H9 (cell line): ENCODE data around the gene IGLL5. TPM values are rescaled to one million over a fixed set of nuclear protein-coding genes. Genes with fewer than 3 reads are reported as not detected.

Source experiments
- DNase-seq: peaks from one replicate; pipeline ENCODE4 v3.0.0-alpha.2; 2017
- H2AFZ ChIP-seq: one replicate; pipeline ENCODE4 v1.6.1; 2013; ENCODE audit warnings: mild to moderate bottlenecking, low read length, control low read depth, moderate library complexity
- H2AK5ac ChIP-seq: 2 replicates; pipeline ENCODE4 v1.6.1; 2013; ENCODE audit warnings: low read length, control low read depth, mixed read lengths; ENCODE audit not compliant: insufficient read length
- H2BK120ac ChIP-seq: one replicate; pipeline ENCODE4 v1.6.1; 2013; ENCODE audit warnings: low read depth, mild to moderate bottlenecking, low read length, control low read depth, inconsistent platforms; ENCODE audit not compliant: poor library complexity, severe bottlenecking
- H2BK12ac ChIP-seq: 2 replicates; pipeline ENCODE4 v1.6.1; 2013; ENCODE audit warnings: low read length, control low read depth, mixed read lengths, low read depth; ENCODE audit not compliant: insufficient read length
- H2BK15ac ChIP-seq: 2 replicates; pipeline ENCODE4 v1.6.1; 2013; ENCODE audit warnings: low read depth, low read length, control low read depth
- H2BK20ac ChIP-seq: one replicate; pipeline ENCODE4 v1.6.1; 2013; ENCODE audit warnings: low read depth, mild to moderate bottlenecking, low read length, control low read depth, inconsistent platforms; ENCODE audit not compliant: poor library complexity, severe bottlenecking
- H2BK5ac ChIP-seq: 2 replicates; pipeline ENCODE4 v1.6.1; 2013; ENCODE audit warnings: low read length, control low read depth, mixed read lengths; ENCODE audit not compliant: insufficient read length
- H3K14ac ChIP-seq: 2 replicates; pipeline ENCODE4 v1.6.1; 2013; ENCODE audit warnings: low read length, control low read depth; ENCODE audit not compliant: insufficient read depth
- H3K18ac ChIP-seq: 2 replicates; pipeline ENCODE4 v1.6.1; 2013; ENCODE audit warnings: low read depth, mild to moderate bottlenecking, mixed read lengths, low read length, control low read depth; ENCODE audit not compliant: insufficient read length
- H3K23ac ChIP-seq: 2 replicates; pipeline ENCODE4 v1.6.1; 2013; ENCODE audit warnings: low read length, control low read depth, mixed read lengths, low read depth; ENCODE audit not compliant: insufficient read length
- H3K23me2 ChIP-seq: 2 replicates; pipeline ENCODE4 v1.6.1; 2013; ENCODE audit warnings: low read depth, mild to moderate bottlenecking, mixed read lengths, low read length, control low read depth; ENCODE audit not compliant: insufficient read length, poor library complexity, severe bottlenecking
- H3K27ac ChIP-seq: 2 replicates; pipeline ENCODE4 v1.5.1; 2013; ENCODE audit warnings: low read length, control low read depth, mixed read lengths, low read depth; ENCODE audit not compliant: insufficient read length
- H3K27me3 ChIP-seq: 2 replicates; pipeline ENCODE4 v1.6.1; 2013; ENCODE audit warnings: low read length, control low read depth, inconsistent platforms; ENCODE audit not compliant: insufficient read depth
- H3K4ac ChIP-seq: 2 replicates; pipeline ENCODE4 v1.6.1; 2013; ENCODE audit warnings: low read depth, mild to moderate bottlenecking, control low read depth, inconsistent platforms, low read length, moderate library complexity
- H3K4me1 ChIP-seq: 2 replicates; pipeline ENCODE4 v1.6.1; 2013; ENCODE audit warnings: low read length, control low read depth, inconsistent platforms; ENCODE audit not compliant: insufficient read depth
- H3K4me2 ChIP-seq: 2 replicates; pipeline ENCODE4 v1.6.1; 2013; ENCODE audit warnings: low read length, control low read depth, mixed read lengths; ENCODE audit not compliant: insufficient read length, insufficient read depth
- H3K56ac ChIP-seq: 2 replicates; pipeline ENCODE4 v1.6.1; 2013; ENCODE audit warnings: low read depth, mild to moderate bottlenecking, mixed read lengths, low read length, control low read depth; ENCODE audit not compliant: insufficient read length
- H3K79me1 ChIP-seq: 2 replicates; pipeline ENCODE4 v1.6.1; 2013; ENCODE audit warnings: low read depth, mild to moderate bottlenecking, moderate library complexity, low read length, control low read depth, inconsistent platforms; ENCODE audit not compliant: insufficient read depth, poor library complexity, severe bottlenecking
- H3K79me2 ChIP-seq: 2 replicates; pipeline ENCODE4 v1.6.1; 2013; ENCODE audit warnings: low read length, control low read depth, inconsistent platforms; ENCODE audit not compliant: insufficient read depth
- H3K9ac ChIP-seq: 2 replicates; pipeline ENCODE4 v1.6.1; 2013; ENCODE audit warnings: low read length, control low read depth, mixed read lengths; ENCODE audit not compliant: insufficient read length; ENCODE audit errors: extremely low read depth
- H3K9me3 ChIP-seq: one replicate; pipeline ENCODE4 v1.6.1; 2013; ENCODE audit warnings: low read depth, low read length, inconsistent platforms; ENCODE audit not compliant: control insufficient read depth
- H3T11ph ChIP-seq: one replicate; pipeline ENCODE4 v1.6.1; 2013; ENCODE audit warnings: mild to moderate bottlenecking, low read length, control low read depth, inconsistent platforms
- H4K20me1 ChIP-seq: one replicate; pipeline ENCODE4 v1.6.1; 2013; ENCODE audit not compliant: control insufficient read depth, insufficient read length, insufficient read depth
- H4K5ac ChIP-seq: 2 replicates; pipeline ENCODE4 v1.6.1; 2013; ENCODE audit warnings: low read depth, mild to moderate bottlenecking, mixed read lengths, low read length, control low read depth; ENCODE audit not compliant: insufficient read length
- H4K8ac ChIP-seq: replicated peaks from 2 replicates; pipeline ENCODE4 v1.6.1; 2013; ENCODE audit warnings: low read length, control low read depth, mixed read lengths, low read depth; ENCODE audit not compliant: insufficient read length
- H4K91ac ChIP-seq: 2 replicates; pipeline ENCODE4 v1.6.1; 2013; ENCODE audit warnings: low read depth, mild to moderate bottlenecking, moderate library complexity, mixed read lengths, low read length, control low read depth; ENCODE audit not compliant: insufficient read length
- H3K27ac Mint-ChIP-seq, 3 experiments: 2 replicates in 2 of 3; 3 replicates in 1 of 3; pipeline ENCODE4 v1.8.0; 2020 to 2021; ENCODE audit warnings: mixed read lengths in 3 of 3, mild to moderate bottlenecking in 1 of 3, moderate library complexity in 1 of 3
- H3K27me3 Mint-ChIP-seq: 2 replicates; pipeline ENCODE4 v1.8.0; 2021; ENCODE audit warnings: low read depth, mild to moderate bottlenecking, moderate library complexity, mixed read lengths
- H3K36me3 Mint-ChIP-seq, 3 experiments: 2 replicates in 2 of 3; 3 replicates in 1 of 3; pipeline ENCODE4 v1.8.0; 2020 to 2021; ENCODE audit warnings: low read depth in 3 of 3, mixed read lengths in 3 of 3; ENCODE audit not compliant: insufficient read depth in 1 of 3
- H3K4me1 Mint-ChIP-seq, 2 experiments: 2 replicates each; pipeline ENCODE4 v1.8.0; 2020; ENCODE audit warnings: mixed read lengths in 2 of 2
- H3K4me3 Mint-ChIP-seq, 2 experiments: 2 replicates in 1 of 2; 3 replicates in 1 of 2; pipeline ENCODE4 v1.8.0; 2020 to 2021; ENCODE audit warnings: mild to moderate bottlenecking in 2 of 2, mixed read lengths in 2 of 2, moderate library complexity in 1 of 2
- H3K9me3 Mint-ChIP-seq, 2 experiments: 2 replicates in 1 of 2; 3 replicates in 1 of 2; pipeline ENCODE4 v1.8.0; 2020; ENCODE audit warnings: mild to moderate bottlenecking in 2 of 2, mixed read lengths in 2 of 2, moderate library complexity in 1 of 2
- WGBS: extraction: QIAGEN DNeasy Blood & Tissue Kit; methylation state at CpG from one replicate; pipeline ENCODE4 v1.1.7; 2013; ENCODE audit warnings: missing lambda C conversion rate, low lambda C conversion rate, mixed read lengths; ENCODE audit not compliant: insufficient read length; ENCODE audit errors: extremely low coverage; 5-methylcytosine and 5-hydroxymethylcytosine counted together
- total RNA-seq: library from RNA; stranded (reverse); gene quantifications from 2 replicates; pipeline ENCODE4 v1.2.1, GENCODE V29; 2021
- TF ChIP-seq, protein P1 (sequence below): fragments of 200-600 bp; sonication (generic); conservative IDR thresholded peaks from 3 replicates; pipeline ENCODE4 v1.8.0; 2021; ENCODE audit warnings: antibody characterized with exemption, mild to moderate bottlenecking

IGLL5 gene
- total RNA-seq, 1 experiment from 2014 or later: not detected

DNA sequence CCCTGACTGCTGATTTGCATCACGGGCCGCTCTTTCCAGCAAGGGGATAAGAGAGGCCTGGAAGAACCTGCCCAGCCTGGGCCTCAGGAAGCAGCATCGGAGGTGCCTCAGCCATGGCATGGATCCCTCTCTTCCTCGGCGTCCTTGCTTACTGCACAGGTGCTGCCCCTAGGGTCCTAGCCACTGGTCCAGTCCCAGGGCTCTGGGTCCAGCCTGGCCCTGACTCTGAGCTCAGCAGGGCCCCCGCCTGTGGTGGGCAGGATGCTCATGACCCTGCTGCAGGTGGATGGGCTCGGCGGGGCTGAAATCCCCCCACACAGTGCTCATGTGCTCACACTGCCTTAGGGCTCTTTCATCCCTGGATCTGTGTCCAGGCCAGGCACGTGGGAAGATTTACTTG, 7.0 kb upstream of the IGLL5 start:
- Histone ChIP-seq H4K5ac (no peak overlapping the region), H3K23me2 (no peaks in the 10 kb centered on the region), H3K9ac (no peak overlapping the region), H4K8ac (no peak overlapping the region), H2BK120ac (no peak overlapping the region), H3K18ac (no peak overlapping the region), H2AFZ (no peak overlapping the region), H3T11ph (no peak overlapping the region), H3K4me2 (no peak overlapping the region), H3K4me1 (no peaks in the 10 kb centered on the region), H3K79me2 (no peaks in the 10 kb centered on the region), H3K4ac (no peak overlapping the region), H4K91ac (no peak overlapping the region), H3K79me1 (no peaks in the 10 kb centered on the region), H3K27me3 (peaks cover 4% of the 10 kb centered on the region; the same call in 1 of the 2 replicates), H3K14ac (no peak overlapping the region), H3K9me3 (no peaks in the 10 kb centered on the region), H2BK5ac (no peak overlapping the region), H2BK15ac (no peak overlapping the region), H2AK5ac (no peak overlapping the region), H3K23ac (no peak overlapping the region), H2BK20ac (no peak overlapping the region), H4K20me1 (no peaks in the 10 kb centered on the region), H2BK12ac (no peak overlapping the region), H3K56ac (no peak overlapping the region), H3K27ac (no peak overlapping the region)
- TF ChIP-seq, protein P1, sequence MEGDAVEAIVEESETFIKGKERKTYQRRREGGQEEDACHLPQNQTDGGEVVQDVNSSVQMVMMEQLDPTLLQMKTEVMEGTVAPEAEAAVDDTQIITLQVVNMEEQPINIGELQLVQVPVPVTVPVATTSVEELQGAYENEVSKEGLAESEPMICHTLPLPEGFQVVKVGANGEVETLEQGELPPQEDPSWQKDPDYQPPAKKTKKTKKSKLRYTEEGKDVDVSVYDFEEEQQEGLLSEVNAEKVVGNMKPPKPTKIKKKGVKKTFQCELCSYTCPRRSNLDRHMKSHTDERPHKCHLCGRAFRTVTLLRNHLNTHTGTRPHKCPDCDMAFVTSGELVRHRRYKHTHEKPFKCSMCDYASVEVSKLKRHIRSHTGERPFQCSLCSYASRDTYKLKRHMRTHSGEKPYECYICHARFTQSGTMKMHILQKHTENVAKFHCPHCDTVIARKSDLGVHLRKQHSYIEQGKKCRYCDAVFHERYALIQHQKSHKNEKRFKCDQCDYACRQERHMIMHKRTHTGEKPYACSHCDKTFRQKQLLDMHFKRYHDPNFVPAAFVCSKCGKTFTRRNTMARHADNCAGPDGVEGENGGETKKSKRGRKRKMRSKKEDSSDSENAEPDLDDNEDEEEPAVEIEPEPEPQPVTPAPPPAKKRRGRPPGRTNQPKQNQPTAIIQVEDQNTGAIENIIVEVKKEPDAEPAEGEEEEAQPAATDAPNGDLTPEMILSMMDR: no peak
- Mint-ChIP-seq H3K27me3 (peaks cover 94% of the 10 kb centered on the region), H3K27ac (no peak overlapping the region), H3K9me3 (no peaks in the 10 kb centered on the region), H3K4me1 (no peaks in the 10 kb centered on the region), H3K4me3 (no peak overlapping the region), H3K36me3 (no peaks in the 10 kb centered on the region)
- no CpG with 5 or more reads among the region's 9 CpGs for WGBS
- DNase-seq: no peak
